ENCODE measurements around the gene ZNF804A. TPM values are rescaled to one million over a fixed set of nuclear protein-coding genes. Genes with fewer than 3 reads are reported as not detected.

ZNF804A gene
- total RNA-seq (1 to 10 TPM in 1 of 4 donors, under 1 TPM in 3; 0.14 to 1.1 (median 0.30) TPM), polyA plus RNA-seq (under 1 TPM in 1 of 3 donors, not detected in 2; 0.31 TPM)

DNA sequence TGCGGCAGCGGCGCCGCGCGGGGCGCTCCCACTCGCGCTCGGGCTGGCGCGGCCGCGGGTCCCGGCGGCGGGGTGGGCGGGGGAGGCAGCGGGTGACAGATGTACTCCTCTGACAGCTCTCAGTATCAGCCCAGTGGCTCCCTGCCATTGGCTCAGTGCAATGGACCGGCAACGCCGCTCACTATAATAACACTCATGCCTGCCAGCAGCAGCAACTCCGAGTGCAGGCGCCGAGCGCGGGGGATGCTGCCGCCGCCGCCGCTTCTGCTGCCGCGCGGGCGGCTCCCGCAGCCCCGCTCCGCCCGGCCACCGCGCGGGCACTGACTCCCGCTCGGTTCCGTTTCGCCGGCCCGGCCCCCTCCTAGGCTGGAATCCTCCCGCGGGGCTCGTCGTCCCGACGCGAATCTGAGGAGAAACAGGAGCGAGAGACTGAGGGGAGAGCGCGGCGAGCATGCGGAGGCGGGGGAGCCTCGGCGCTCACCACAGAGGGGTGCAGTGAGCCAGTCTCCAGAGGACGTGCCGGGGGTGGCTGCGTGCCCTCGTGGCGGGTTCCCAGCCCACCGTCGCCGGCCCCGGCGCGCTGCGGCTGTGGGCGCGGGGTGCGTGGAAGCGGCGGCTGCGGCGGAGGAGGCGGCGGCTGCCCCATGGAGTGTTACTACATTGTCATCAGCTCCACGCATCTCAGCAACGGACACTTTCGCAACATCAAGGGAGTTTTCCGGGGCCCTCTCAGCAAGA lies at the start of gene ZNF804A:
TSS of gene ZNF804A (plus strand) at position 214 of the 738 bp plus-strand sequence. CDS start at position 645, 431 bp downstream.
- 0 to 1% methylated on average over 88 of the region's 88 CpGs for WGBS, 2 donors
- peaks cover 0 to 39% (median 3%) of the 10 kb centered on the region in 3 donors for H3K27me3 ChIP-seq
- peak; percentile 64 for DNase-seq
- H3K27ac ChIP-seq: peak within 1 kb of the TSS in 2 of 4 donors; percentile 33 to 38
- H3K4me1 ChIP-seq: peaks cover 0 to 14% (median 9%) of the 10 kb centered on the region in 4 donors
- H3K9me3 ChIP-seq: no peaks in the 10 kb centered on the region
- H3K36me3 ChIP-seq: no peaks in the 10 kb centered on the region
- H3K4me3 ChIP-seq: peak within 1 kb of the TSS; percentile 33 to 64 (median 56)
- no peak for TF ChIP-seq EP300 (IDR thresholded peaks at IDR 0.05)
- TF ChIP-seq, protein P1, sequence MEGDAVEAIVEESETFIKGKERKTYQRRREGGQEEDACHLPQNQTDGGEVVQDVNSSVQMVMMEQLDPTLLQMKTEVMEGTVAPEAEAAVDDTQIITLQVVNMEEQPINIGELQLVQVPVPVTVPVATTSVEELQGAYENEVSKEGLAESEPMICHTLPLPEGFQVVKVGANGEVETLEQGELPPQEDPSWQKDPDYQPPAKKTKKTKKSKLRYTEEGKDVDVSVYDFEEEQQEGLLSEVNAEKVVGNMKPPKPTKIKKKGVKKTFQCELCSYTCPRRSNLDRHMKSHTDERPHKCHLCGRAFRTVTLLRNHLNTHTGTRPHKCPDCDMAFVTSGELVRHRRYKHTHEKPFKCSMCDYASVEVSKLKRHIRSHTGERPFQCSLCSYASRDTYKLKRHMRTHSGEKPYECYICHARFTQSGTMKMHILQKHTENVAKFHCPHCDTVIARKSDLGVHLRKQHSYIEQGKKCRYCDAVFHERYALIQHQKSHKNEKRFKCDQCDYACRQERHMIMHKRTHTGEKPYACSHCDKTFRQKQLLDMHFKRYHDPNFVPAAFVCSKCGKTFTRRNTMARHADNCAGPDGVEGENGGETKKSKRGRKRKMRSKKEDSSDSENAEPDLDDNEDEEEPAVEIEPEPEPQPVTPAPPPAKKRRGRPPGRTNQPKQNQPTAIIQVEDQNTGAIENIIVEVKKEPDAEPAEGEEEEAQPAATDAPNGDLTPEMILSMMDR (IDR thresholded peaks at IDR 0.05): no peak
- no peak for TF ChIP-seq POLR2AphosphoS5 (IDR thresholded peaks at IDR 0.05)
- no peak for TF ChIP-seq POLR2A (IDR thresholded peaks at IDR 0.05)
- intact Hi-C loops (cut with DNase I): no loop called here

- Histone ChIP-seq H3K36me3 (no peaks in the 10 kb centered on the region), H3K4me1 (no peaks in the 10 kb centered on the region), H3K27me3 (no peaks in the 10 kb centered on the region), H3K4me3 (no peak overlapping the region), H3K9me3 (no peaks in the 10 kb centered on the region), H3K27ac (no peak overlapping the region)
- TF ChIP-seq, protein P1 (IDR thresholded peaks at IDR 0.05): no peak
- TF ChIP-seq EP300 (IDR thresholded peaks at IDR 0.05) (no peak), POLR2AphosphoS5 (IDR thresholded peaks at IDR 0.05) (no peak), POLR2A (IDR thresholded peaks at IDR 0.05) (no peak)
- WGBS, 2 donors: 88 to 92% methylated on average over 2 of the region's 2 CpGs
- intact Hi-C loops (cut with DNase I): no loop called here
- no peak for DNase-seq
These were observed 49.2 kb upstream of the ZNF804A start for GRCh38 chr2:184549153-184549552.

DNA sequence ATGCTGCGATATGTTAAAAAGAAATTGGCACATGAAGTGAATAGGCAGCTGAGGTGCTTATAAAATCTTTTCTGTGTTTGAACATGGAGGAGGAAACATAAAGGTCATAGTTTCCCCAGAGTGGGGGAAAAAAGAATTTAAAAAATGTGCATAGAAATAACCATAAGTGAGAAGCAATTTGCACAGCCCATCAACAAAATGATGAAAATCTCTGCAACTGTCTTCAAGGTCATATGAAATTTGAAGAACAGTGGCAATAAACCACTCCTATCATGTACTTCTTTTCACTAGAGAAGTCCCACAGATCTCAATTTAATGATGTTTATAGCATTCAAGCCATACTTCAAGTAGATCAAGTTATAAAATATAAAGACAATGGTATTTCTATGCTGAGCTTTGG lies 46.7 kb upstream of the ZNF804A start:
- Histone ChIP-seq H3K4me1 (no peaks in the 10 kb centered on the region), H3K27me3 (no peaks in the 10 kb centered on the region), H3K9me3 (no peaks in the 10 kb centered on the region), H3K27ac (no peak overlapping the region), H3K4me3 (no peak overlapping the region), H3K36me3 (no peaks in the 10 kb centered on the region)
- WGBS, 2 donors: 74 to 92% methylated on average over 1 of the region's 1 CpG
- intact Hi-C loops (cut with DNase I): no loop called here
- DNase-seq: no peak
- TF ChIP-seq POLR2A (IDR thresholded peaks at IDR 0.05) (no peak), EP300 (IDR thresholded peaks at IDR 0.05) (no peak), POLR2AphosphoS5 (IDR thresholded peaks at IDR 0.05) (no peak)
- TF ChIP-seq, protein P1 (IDR thresholded peaks at IDR 0.05): no peak

DNA sequence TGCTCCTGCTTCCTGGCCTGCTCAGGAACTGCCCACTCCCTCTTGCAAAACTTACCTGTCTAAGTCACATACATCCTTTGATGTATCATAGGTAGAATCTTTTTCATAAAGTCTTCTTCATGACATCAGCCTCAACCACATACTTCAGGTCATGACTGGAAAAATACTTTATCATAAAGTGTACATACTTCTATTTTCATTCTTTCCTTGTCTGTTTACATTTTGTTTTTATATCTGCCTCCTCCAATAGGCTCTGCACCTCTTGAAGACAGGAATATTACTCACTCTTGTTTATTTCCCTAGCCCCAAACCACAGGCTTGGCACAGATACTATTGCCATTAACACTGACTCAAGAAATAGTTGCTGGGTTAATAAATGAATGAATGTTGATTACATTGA lies 43.6 kb upstream of the ZNF804A start:
- no peak for DNase-seq
- Histone ChIP-seq H3K36me3 (no peaks in the 10 kb centered on the region), H3K4me1 (no peaks in the 10 kb centered on the region), H3K4me3 (no peak overlapping the region), H3K27me3 (no peaks in the 10 kb centered on the region), H3K27ac (no peak overlapping the region), H3K9me3 (no peaks in the 10 kb centered on the region)
- TF ChIP-seq POLR2A (IDR thresholded peaks at IDR 0.05): no peak
- TF ChIP-seq, protein P1 (IDR thresholded peaks at IDR 0.05): no peak
- no peak for TF ChIP-seq EP300 (IDR thresholded peaks at IDR 0.05)
- TF ChIP-seq POLR2AphosphoS5 (IDR thresholded peaks at IDR 0.05): no peak
- intact Hi-C loops (cut with DNase I): no loop called here
